HG03139 (cell line): Measurements from ENCODE around the gene ZFYVE28.

Experiments used
- ATAC-seq: cut with Tn5 transposase; IDR thresholded peaks from one replicate; pipeline ENCODE4 v1.9.1; 2021; ENCODE audit not compliant: unreplicated experiment

Gene ZFYVE28

GRCh38 chr4:2264481-2265041 lies 153.9 kb downstream of the ZFYVE28 start:
- ATAC-seq = no peak

- no peak for ATAC-seq
Observed at GRCh38 chr4:2263926-2264321, 154.5 kb downstream of the ZFYVE28 start.

GRCh38 chr4:2262944-2263250 lies 155.5 kb downstream of the ZFYVE28 start:
- no peak for ATAC-seq

GRCh38 chr4:2262145-2262943 lies 156.1 kb downstream of the ZFYVE28 start:
- peak; percentile 85 for ATAC-seq

GRCh38 chr4:2261853-2262144 lies 156.6 kb downstream of the ZFYVE28 start, which contains the start of gene MXD4:
MXD4 (minus strand) TSS chr4:2262109; CDS start chr4:2261980, 129 bp downstream.
- no peak for ATAC-seq

- no peak for ATAC-seq
Observed at GRCh38 chr4:2261110-2261852, 157.2 kb downstream of the ZFYVE28 start.

GRCh38 chr4:2260344-2261109 lies 157.9 kb downstream of the ZFYVE28 start:
- ATAC-seq = no peak

GRCh38 chr4:2259541-2260343 lies 158.7 kb downstream of the ZFYVE28 start:
- ATAC-seq = no peak

- ATAC-seq = no peak
Observed at GRCh38 chr4:2259036-2259540, 159.4 kb downstream of the ZFYVE28 start.

GRCh38 chr4:2258091-2259035 lies 160.1 kb downstream of the ZFYVE28 start:
- ATAC-seq = no peak

GRCh38 chr4:2257361-2258081 lies 160.9 kb downstream of the ZFYVE28 start:
- ATAC-seq = no peak

- ATAC-seq = no peak
Observed at GRCh38 chr4:2256781-2257191, 161.7 kb downstream of the ZFYVE28 start.

- no peak for ATAC-seq
Observed at GRCh38 chr4:2256156-2256731, 162.2 kb downstream of the ZFYVE28 start.

GRCh38 chr4:2255501-2256155 lies 162.8 kb downstream of the ZFYVE28 start:
- ATAC-seq = no peak

GRCh38 chr4:2254665-2255500 lies 163.6 kb downstream of the ZFYVE28 start:
- no peak for ATAC-seq

- no peak for ATAC-seq
Observed at GRCh38 chr4:2253160-2254084, 165.0 kb downstream of the ZFYVE28 start.
